GM12891 (cell line): Measurements from ENCODE around the gene COL8A2.

Experiments used
- PAX5 ChIP-seq: IDR thresholded peaks from 2 replicates; pipeline ENCODE4 v1.6.1; 2011; ENCODE audit warnings: low read length, moderate library complexity, mild to moderate bottlenecking; ENCODE audit not compliant: insufficient read depth, severe bottlenecking
- POLR2A ChIP-seq: IDR thresholded peaks from 2 replicates; pipeline ENCODE4 v1.6.1; 2011; ENCODE audit warnings: low read depth, low read length, control low read depth
- POLR2AphosphoS5 ChIP-seq: IDR thresholded peaks from 2 replicates; pipeline ENCODE4 v1.6.1; 2011; ENCODE audit warnings: low read depth, low read length, control low read depth
- POU2F2 ChIP-seq: IDR thresholded peaks from 2 replicates; pipeline ENCODE4 v1.6.1; 2011; ENCODE audit warnings: low read depth, mild to moderate bottlenecking, control low read depth, low read length, moderate library complexity
- SPI1 ChIP-seq: IDR thresholded peaks from 2 replicates; pipeline ENCODE4 v1.6.1; 2011; ENCODE audit warnings: low read depth, low read length, control low read depth
- TAF1 ChIP-seq: IDR thresholded peaks from 2 replicates; pipeline ENCODE4 v1.6.1; 2011; ENCODE audit warnings: low read depth, low read length, control low read depth

GRCh38 chr1:36133484-36133883, 8.5 kb upstream of the COL8A2 start:
- TF ChIP-seq POLR2AphosphoS5 (no peak), POLR2A (no peak), SPI1 (no peak), TAF1 (no peak), POU2F2 (no peak), PAX5 (no peak)
